GM23338 (cell line): ENCODE results near the gene RRAS2.

Source experiments
- EZH2 ChIP-seq: fragments of 200-600 bp; sonication (generic); IDR thresholded peaks from one replicate; pipeline ENCODE4 v1.8.0; 2017; ENCODE audit warnings: antibody characterized with exemption, mild to moderate bottlenecking, low read depth; ENCODE audit not compliant: unreplicated experiment
- EZH2phosphoT487 ChIP-seq: fragments of 200-600 bp; sonication (generic); IDR thresholded peaks from one replicate; pipeline ENCODE4 v1.8.1; 2018; ENCODE audit warnings: antibody characterized with exemption; ENCODE audit not compliant: unreplicated experiment
- ZNF114 ChIP-seq: fragments of 250-450 bp; sonication (Bioruptor Pico); IDR thresholded peaks from 2 replicates; pipeline ENCODE4 v1.5.0; 2020; ENCODE audit warnings: mild to moderate bottlenecking, moderate library complexity
- TF ChIP-seq, protein P1 (sequence below), 2 experiments: fragments of 200-600 bp in 1 of 2; sonication (generic) in 1 of 2; conservative IDR thresholded peaks; 2 replicates each; pipeline versions ENCODE4 v1.5.1 to v1.6.1; 2016 to 2017; ENCODE audit warnings: antibody characterized with exemption in 2 of 2, low read depth in 2 of 2, mild to moderate bottlenecking in 2 of 2, moderate library complexity in 1 of 2
- TF ChIP-seq, protein P2 (sequence below): IDR thresholded peaks from one replicate; pipeline ENCODE4 v1.6.1; 2018; ENCODE audit warnings: antibody characterized with exemption; ENCODE audit not compliant: unreplicated experiment

DNA sequence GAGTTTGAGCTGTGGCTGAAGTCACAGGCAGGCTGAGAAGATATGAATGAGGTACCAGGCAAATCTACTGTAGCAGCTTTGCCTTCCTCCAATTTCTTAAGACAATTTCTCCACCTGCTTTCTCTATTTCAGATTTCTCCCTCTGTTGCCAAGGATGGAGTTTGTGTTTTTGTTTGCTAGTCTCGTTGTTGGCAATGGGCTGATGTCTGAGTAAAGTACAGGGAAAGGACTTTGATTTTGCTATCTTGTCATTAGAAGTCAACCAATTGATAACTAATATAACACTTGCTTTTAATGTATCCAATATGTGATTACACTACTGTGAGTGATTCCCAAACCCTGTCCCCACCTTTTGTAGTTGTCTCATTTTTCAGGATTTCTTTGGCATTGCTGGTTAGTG, 40.1 kb upstream of the RRAS2 start:
- no peak for TF ChIP-seq EZH2phosphoT487
- TF ChIP-seq EZH2 = no peak
- TF ChIP-seq, protein P1, sequence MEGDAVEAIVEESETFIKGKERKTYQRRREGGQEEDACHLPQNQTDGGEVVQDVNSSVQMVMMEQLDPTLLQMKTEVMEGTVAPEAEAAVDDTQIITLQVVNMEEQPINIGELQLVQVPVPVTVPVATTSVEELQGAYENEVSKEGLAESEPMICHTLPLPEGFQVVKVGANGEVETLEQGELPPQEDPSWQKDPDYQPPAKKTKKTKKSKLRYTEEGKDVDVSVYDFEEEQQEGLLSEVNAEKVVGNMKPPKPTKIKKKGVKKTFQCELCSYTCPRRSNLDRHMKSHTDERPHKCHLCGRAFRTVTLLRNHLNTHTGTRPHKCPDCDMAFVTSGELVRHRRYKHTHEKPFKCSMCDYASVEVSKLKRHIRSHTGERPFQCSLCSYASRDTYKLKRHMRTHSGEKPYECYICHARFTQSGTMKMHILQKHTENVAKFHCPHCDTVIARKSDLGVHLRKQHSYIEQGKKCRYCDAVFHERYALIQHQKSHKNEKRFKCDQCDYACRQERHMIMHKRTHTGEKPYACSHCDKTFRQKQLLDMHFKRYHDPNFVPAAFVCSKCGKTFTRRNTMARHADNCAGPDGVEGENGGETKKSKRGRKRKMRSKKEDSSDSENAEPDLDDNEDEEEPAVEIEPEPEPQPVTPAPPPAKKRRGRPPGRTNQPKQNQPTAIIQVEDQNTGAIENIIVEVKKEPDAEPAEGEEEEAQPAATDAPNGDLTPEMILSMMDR (conservative IDR thresholded peaks at IDR 0.05; ENCODE audit: low read depth in 2 of 2) = no peak
- TF ChIP-seq, protein P2, sequence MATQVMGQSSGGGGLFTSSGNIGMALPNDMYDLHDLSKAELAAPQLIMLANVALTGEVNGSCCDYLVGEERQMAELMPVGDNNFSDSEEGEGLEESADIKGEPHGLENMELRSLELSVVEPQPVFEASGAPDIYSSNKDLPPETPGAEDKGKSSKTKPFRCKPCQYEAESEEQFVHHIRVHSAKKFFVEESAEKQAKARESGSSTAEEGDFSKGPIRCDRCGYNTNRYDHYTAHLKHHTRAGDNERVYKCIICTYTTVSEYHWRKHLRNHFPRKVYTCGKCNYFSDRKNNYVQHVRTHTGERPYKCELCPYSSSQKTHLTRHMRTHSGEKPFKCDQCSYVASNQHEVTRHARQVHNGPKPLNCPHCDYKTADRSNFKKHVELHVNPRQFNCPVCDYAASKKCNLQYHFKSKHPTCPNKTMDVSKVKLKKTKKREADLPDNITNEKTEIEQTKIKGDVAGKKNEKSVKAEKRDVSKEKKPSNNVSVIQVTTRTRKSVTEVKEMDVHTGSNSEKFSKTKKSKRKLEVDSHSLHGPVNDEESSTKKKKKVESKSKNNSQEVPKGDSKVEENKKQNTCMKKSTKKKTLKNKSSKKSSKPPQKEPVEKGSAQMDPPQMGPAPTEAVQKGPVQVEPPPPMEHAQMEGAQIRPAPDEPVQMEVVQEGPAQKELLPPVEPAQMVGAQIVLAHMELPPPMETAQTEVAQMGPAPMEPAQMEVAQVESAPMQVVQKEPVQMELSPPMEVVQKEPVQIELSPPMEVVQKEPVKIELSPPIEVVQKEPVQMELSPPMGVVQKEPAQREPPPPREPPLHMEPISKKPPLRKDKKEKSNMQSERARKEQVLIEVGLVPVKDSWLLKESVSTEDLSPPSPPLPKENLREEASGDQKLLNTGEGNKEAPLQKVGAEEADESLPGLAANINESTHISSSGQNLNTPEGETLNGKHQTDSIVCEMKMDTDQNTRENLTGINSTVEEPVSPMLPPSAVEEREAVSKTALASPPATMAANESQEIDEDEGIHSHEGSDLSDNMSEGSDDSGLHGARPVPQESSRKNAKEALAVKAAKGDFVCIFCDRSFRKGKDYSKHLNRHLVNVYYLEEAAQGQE = no peak
- TF ChIP-seq ZNF114 (CRISPR knock-in tag) = no peak
